Naive thymus-derived CD8-positive, alpha-beta T cell (primary cell): ENCODE measurements around the gene PITPNM3. TPM values are rescaled to one million over a fixed set of nuclear protein-coding genes. Genes with fewer than 3 reads are reported as not detected.

ENCODE experiments used
- ATAC-seq, 2 donors: fragments of 150-1000 bp; cut with Tn5 transposase in 1 of 2; sonication (Bioruptor Pico), chemical (Tn5 transposase) in 1 of 2; 1 replicate in 1 of 2; 2 replicates in 1 of 2; pipeline ENCODE4 v1.10.0; 2021; ENCODE audit warnings: mild to moderate bottlenecking in 2 of 2, moderate library complexity in 2 of 2
- POLR2A ChIA-PET: fragments of 350-600 bp; sonication (Branson Sonifier 250); formaldehyde crosslinking; loops from one replicate; lab custom pipeline; 2021; ENCODE audit warnings: antibody characterized with exemption; lab: Charles Lee
- DNase-seq, 10 donors: peaks; one replicate each; pipeline versions ENCODE4 v3.0.0 to v3.0.0-alpha.2; 2020 to 2022
- H3K27ac Mint-ChIP-seq, 10 donors: one replicate each; pipeline ENCODE4 v1.8.0; 2020 to 2022; ENCODE audit warnings: mild to moderate bottlenecking in 10 of 10, mixed read lengths in 10 of 10, moderate library complexity in 4 of 10, inconsistent platforms in 1 of 10
- H3K27me3 Mint-ChIP-seq, 5 donors: one replicate each; pipeline ENCODE4 v1.8.0; 2021 to 2022; ENCODE audit warnings: mixed read lengths in 5 of 5
- H3K36me3 Mint-ChIP-seq, 3 donors: one replicate each; pipeline ENCODE4 v1.8.0; 2020 to 2022; ENCODE audit warnings: mixed read lengths in 3 of 3, mild to moderate bottlenecking in 2 of 3, inconsistent platforms in 1 of 3
- H3K4me1 Mint-ChIP-seq, 4 donors: one replicate each; pipeline ENCODE4 v1.8.0; 2021 to 2022; ENCODE audit warnings: mixed read lengths in 4 of 4
- H3K4me3 Mint-ChIP-seq, 10 donors: one replicate each; pipeline ENCODE4 v1.8.0; 2020 to 2022; ENCODE audit warnings: mild to moderate bottlenecking in 10 of 10, mixed read lengths in 10 of 10, moderate library complexity in 6 of 10, inconsistent platforms in 1 of 10
- H3K9me3 Mint-ChIP-seq, 9 donors: one replicate each; pipeline ENCODE4 v1.8.0; 2020 to 2022; ENCODE audit warnings: mixed read lengths in 9 of 9, mild to moderate bottlenecking in 3 of 9, inconsistent platforms in 1 of 9, moderate library complexity in 1 of 9
- polyA plus RNA-seq, 3 donors: library from polyadenylated mRNA; unstranded; fragments of 300-500 nt; fragmentation: Illumina TruSeq; gene quantifications; one replicate each; pipeline ENCODE4 v1.2.3, GENCODE V29; 2021
- total RNA-seq, 8 experiments: library from RNA in 2 of 8; stranded (reverse) in 2 of 8; gene quantifications; one replicate each; pipeline ENCODE4 v1.2.3 and lab custom pipeline; 2021 to 2026

Gene PITPNM3
- total and polyA plus RNA-seq, 5 experiments from 2014 or later: 0.44 to 0.74 TPM; not detected in 3

DNA sequence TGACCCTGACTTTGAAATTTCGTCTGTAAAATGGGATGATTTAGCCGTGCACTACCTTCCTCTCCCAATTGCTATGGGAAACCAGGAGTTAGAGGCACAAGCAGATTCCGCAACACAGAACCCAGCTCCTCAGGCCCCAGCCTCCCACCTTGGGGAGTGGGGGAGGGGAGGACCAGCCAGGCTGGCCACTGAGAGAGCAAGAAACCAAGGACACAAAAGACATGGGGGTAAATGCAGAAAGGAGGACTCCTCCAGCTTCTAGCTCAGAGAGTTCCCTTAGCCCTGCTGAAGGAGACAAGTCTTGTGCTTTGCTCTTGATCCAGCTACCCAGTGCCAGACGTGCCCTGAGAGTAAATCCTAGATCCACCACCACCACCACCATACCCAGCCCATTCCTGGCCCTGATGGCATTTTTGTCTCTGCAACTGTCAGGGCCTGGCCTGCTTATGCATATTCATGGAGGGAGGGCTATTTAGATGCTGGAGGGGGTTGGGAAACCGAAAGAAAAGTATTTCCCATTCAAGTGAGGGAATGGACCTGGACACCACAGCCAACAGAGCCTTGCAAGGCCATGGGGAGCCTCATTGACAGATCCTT lies 25.9 kb downstream of the PITPNM3 start:
- ATAC-seq: no peak
- DNase-seq: no peak
- no peak overlapping the region for H3K27ac Mint-ChIP-seq
- no peaks in the 10 kb centered on the region for H3K4me1 Mint-ChIP-seq
- peaks cover 0 to 2% (median 0%) of the 10 kb centered on the region in 3 donors for H3K36me3 Mint-ChIP-seq
- POLR2A ChIA-PET: no interaction called here
- H3K4me3 Mint-ChIP-seq: no peak overlapping the region
- H3K27me3 Mint-ChIP-seq: peaks cover 1 to 16% (median 3%) of the 10 kb centered on the region in 5 donors
- no peaks in the 10 kb centered on the region for H3K9me3 Mint-ChIP-seq

- H3K27me3 Mint-ChIP-seq: peaks cover 0 to 8% (median 1%) of the 10 kb centered on the region in 5 donors
- no peak overlapping the region for H3K4me3 Mint-ChIP-seq
- ATAC-seq: no peak
- H3K4me1 Mint-ChIP-seq: no peaks in the 10 kb centered on the region
- no peak for DNase-seq
- H3K27ac Mint-ChIP-seq: no peak overlapping the region
- no peaks in the 10 kb centered on the region for H3K9me3 Mint-ChIP-seq
- POLR2A ChIA-PET: no interaction called here
- no peaks in the 10 kb centered on the region for H3K36me3 Mint-ChIP-seq
These were observed 27.8 kb downstream of the PITPNM3 start for GRCh38 chr17:6528557-6528956.

DNA sequence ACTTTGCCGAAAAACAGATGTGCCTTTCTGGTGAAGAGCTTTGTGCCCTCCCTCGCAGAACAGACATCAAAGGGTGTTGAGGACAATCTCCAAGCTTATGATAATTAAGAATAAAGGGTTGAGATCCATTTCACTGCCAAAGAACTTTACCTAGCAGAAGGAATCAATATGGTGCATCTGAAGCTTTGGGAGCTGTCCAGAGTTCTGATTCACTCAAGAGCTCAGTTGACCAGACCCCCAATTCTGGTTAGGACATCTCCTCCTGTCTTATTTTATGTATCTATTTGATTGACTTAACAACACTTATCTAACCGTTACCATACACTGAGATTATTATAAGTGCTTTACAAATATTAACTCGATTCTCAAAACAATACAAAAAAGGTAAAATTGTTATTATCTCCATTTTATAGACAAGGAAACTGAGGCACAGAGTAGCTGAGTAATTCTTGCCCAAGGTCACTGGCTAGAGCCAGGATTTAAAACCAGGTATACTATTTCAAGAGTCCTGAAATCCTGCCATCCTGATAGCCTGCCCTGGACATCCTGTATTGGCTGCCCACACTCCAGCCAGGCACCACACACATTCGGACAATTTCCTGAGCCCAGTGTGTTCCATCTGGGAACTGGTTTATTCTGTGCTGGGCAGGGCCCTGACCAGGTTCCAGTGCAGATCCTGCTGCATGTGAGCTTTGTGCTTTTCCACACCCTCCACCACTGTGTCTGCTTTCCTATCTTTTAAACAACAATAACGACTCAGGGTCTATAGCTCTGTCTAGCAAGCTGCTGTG lies 29.8 kb downstream of the PITPNM3 start:
- POLR2A ChIA-PET: no interaction called here
- no peak overlapping the region for H3K4me3 Mint-ChIP-seq
- H3K27me3 Mint-ChIP-seq: peaks cover 0 to 8% (median 0%) of the 10 kb centered on the region in 5 donors
- no peaks in the 10 kb centered on the region for H3K9me3 Mint-ChIP-seq
- H3K27ac Mint-ChIP-seq: no peak overlapping the region
- H3K4me1 Mint-ChIP-seq: no peaks in the 10 kb centered on the region
- H3K36me3 Mint-ChIP-seq: no peaks in the 10 kb centered on the region
- no peak for DNase-seq
- ATAC-seq: no peak

DNA sequence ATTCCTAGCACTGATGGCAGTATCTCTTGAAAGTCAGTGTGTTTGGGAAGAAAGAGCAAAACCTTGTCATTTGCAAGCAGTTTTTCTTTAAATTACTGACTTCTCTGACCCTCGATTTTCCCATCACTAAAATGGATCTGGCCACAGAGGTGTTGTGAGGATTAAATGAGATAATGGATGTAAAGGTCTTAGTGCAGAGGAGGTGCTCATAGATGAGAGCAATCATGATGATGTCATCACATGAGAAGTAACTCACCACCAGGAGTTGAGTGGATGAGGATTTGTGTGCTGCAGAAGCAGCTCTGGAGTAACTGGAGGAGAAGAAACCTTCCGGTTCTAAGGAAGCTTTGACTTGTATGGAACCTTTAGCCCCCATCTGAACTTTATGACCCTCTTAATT lies 30.6 kb downstream of the PITPNM3 start:
- Mint-ChIP-seq H3K4me1 (no peaks in the 10 kb centered on the region), H3K4me3 (no peak overlapping the region), H3K27ac (no peak overlapping the region), H3K36me3 (no peaks in the 10 kb centered on the region), H3K27me3 (peaks cover 0 to 8% (median 0%) of the 10 kb centered on the region in 5 donors), H3K9me3 (peaks cover 0 to under 1% (median 0%) of the 10 kb centered on the region in 9 donors)
- no peak for ATAC-seq
- DNase-seq: no peak
- POLR2A ChIA-PET: no interaction called here

- Mint-ChIP-seq H3K27ac (no peak overlapping the region), H3K27me3 (peaks cover 0 to 8% (median 0%) of the 10 kb centered on the region in 5 donors), H3K4me1 (no peaks in the 10 kb centered on the region), H3K4me3 (no peak overlapping the region), H3K36me3 (no peaks in the 10 kb centered on the region), H3K9me3 (peaks cover 0 to 2% (median 0%) of the 10 kb centered on the region in 9 donors)
- no peak for ATAC-seq
- no peak for DNase-seq
- POLR2A ChIA-PET: no interaction called here
These were observed 31.2 kb downstream of the PITPNM3 start for GRCh38 chr17:6525141-6525540.

GRCh38 chr17:6524520-6524919 lies 31.8 kb downstream of the PITPNM3 start:
- Mint-ChIP-seq H3K27ac (no peak overlapping the region), H3K36me3 (no peaks in the 10 kb centered on the region), H3K4me3 (no peak overlapping the region), H3K4me1 (no peaks in the 10 kb centered on the region), H3K27me3 (peaks cover 0 to 8% (median 0%) of the 10 kb centered on the region in 5 donors), H3K9me3 (peaks cover 0 to 2% (median 0%) of the 10 kb centered on the region in 9 donors)
- POLR2A ChIA-PET: no interaction called here
- DNase-seq: no peak
- no peak for ATAC-seq

DNA sequence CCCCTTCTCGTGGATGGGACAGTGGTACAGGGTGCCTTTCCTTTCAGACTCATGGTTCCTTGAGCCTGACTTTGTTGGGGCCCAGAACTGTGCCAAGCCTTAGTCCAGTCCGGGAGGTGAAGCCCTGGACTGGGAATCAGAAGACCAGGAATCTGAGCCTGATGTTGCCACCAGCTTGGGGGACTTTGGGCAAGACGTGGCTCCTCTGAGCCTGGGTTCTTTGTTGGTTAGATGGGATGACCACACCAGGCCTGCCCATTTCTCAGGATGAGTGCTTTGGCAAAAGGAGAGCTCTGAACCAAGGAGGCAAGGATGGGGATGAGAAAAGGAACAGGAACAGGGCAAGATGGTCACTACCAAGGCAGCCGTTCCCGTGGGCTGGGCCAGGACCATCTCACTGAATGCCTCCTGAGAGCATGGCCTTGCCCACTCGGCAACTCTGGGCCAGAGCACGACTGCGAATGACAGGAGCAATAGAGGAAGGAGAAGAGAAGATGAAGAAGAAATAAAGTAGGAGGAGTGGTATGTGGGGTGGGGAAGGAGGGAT lies 32.5 kb downstream of the PITPNM3 start:
- POLR2A ChIA-PET: no interaction called here
- Mint-ChIP-seq H3K27ac (no peak overlapping the region), H3K4me1 (no peaks in the 10 kb centered on the region), H3K36me3 (no peaks in the 10 kb centered on the region), H3K4me3 (no peak overlapping the region), H3K9me3 (peaks cover 0 to 2% (median 0%) of the 10 kb centered on the region in 9 donors), H3K27me3 (peaks cover 0 to 8% (median 0%) of the 10 kb centered on the region in 5 donors)
- ATAC-seq (no peak), DNase-seq (no peak)

GRCh38 chr17:6523330-6523729 lies 33.0 kb downstream of the PITPNM3 start:
- no peak for ATAC-seq

DNA sequence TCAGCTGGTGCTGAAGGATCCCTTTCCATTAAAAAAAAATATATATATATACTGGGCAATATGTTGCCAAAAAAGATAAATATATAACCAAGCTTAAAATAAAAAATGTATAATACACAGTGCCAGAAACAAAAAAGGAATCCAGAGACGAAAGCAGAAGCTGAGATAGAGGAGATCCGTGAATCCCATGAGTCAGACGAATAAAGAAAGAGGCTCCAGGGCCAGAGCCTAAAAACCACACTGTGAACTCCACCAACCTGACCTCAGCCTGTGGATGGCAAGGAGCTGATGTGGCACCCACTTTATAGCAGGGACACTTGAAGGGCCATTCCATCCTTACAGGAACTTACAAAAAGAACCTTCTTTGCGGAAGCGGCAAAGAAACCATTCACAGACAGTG lies 34.8 kb downstream of the PITPNM3 start:
- Mint-ChIP-seq H3K27ac (no peak overlapping the region), H3K27me3 (peaks cover 0 to 3% (median 0%) of the 10 kb centered on the region in 5 donors), H3K9me3 (peaks cover 0 to 2% (median 0%) of the 10 kb centered on the region in 9 donors), H3K36me3 (no peaks in the 10 kb centered on the region), H3K4me1 (no peaks in the 10 kb centered on the region), H3K4me3 (no peak overlapping the region)
- ATAC-seq (no peak), DNase-seq (no peak)
- POLR2A ChIA-PET: no interaction called here

More at GRCh38 chr17:6523330-6523729, 33.0 kb downstream of the PITPNM3 start:
- H3K36me3 Mint-ChIP-seq: no peaks in the 10 kb centered on the region
- POLR2A ChIA-PET: no interaction called here
- no peak overlapping the region for H3K4me3 Mint-ChIP-seq
- H3K9me3 Mint-ChIP-seq: peaks cover 0 to 2% (median 0%) of the 10 kb centered on the region in 9 donors
- H3K27me3 Mint-ChIP-seq: peaks cover 0 to 7% (median 0%) of the 10 kb centered on the region in 5 donors
- H3K27ac Mint-ChIP-seq: no peak overlapping the region
- no peak for DNase-seq
- H3K4me1 Mint-ChIP-seq: no peaks in the 10 kb centered on the region

DNA sequence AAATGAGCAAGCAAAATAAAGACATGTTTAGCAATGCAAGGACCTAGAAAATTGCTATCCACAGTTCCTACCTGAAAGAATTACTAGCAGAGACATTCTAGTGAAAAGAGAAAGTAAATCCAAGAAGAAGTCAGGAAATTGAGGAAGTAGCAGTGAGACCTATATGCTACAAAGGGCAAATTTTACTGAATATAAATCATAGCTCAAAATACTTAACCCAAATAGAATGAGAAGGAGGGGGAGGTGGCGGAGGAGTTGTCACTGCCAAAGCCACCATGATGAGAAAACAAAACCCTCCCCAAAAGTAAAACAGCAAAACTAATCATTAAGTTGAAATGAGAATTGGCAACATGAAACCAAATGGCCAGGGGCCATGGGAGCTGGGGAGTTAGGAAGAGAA lies 39.3 kb downstream of the PITPNM3 start:
- H3K36me3 Mint-ChIP-seq: no peaks in the 10 kb centered on the region
- POLR2A ChIA-PET: no interaction called here
- H3K4me1 Mint-ChIP-seq: no peaks in the 10 kb centered on the region
- peaks cover 0 to 3% (median 0%) of the 10 kb centered on the region in 9 donors for H3K9me3 Mint-ChIP-seq
- DNase-seq (no peak), ATAC-seq (no peak)
- H3K27ac Mint-ChIP-seq: no peak overlapping the region
- no peak overlapping the region for H3K4me3 Mint-ChIP-seq
- peaks cover 0 to 1% (median 0%) of the 10 kb centered on the region in 5 donors for H3K27me3 Mint-ChIP-seq

GRCh38 chr17:6514371-6514770 lies 42.0 kb downstream of the PITPNM3 start:
- H3K36me3 Mint-ChIP-seq: no peaks in the 10 kb centered on the region
- H3K4me3 Mint-ChIP-seq: no peak overlapping the region
- peaks cover 0 to 3% (median 0%) of the 10 kb centered on the region in 9 donors for H3K9me3 Mint-ChIP-seq
- peaks cover 0 to 4% (median 0%) of the 10 kb centered on the region in 5 donors for H3K27me3 Mint-ChIP-seq
- H3K4me1 Mint-ChIP-seq: no peaks in the 10 kb centered on the region
- H3K27ac Mint-ChIP-seq: no peak overlapping the region
- DNase-seq: no peak
- POLR2A ChIA-PET: no interaction called here
- no peak for ATAC-seq

GRCh38 chr17:6512552-6512951 lies 43.8 kb downstream of the PITPNM3 start:
- POLR2A ChIA-PET: no interaction called here
- peaks cover 0 to 8% (median 4%) of the 10 kb centered on the region in 5 donors for H3K27me3 Mint-ChIP-seq
- no peak overlapping the region for H3K27ac Mint-ChIP-seq
- H3K36me3 Mint-ChIP-seq: no peaks in the 10 kb centered on the region
- DNase-seq (no peak), ATAC-seq (no peak)
- no peaks in the 10 kb centered on the region for H3K4me1 Mint-ChIP-seq
- H3K9me3 Mint-ChIP-seq: peaks cover 0 to 3% (median 0%) of the 10 kb centered on the region in 9 donors
- H3K4me3 Mint-ChIP-seq: no peak overlapping the region

GRCh38 chr17:6510321-6510977 lies 45.9 kb downstream of the PITPNM3 start:
- Mint-ChIP-seq H3K4me3 (no peak overlapping the region), H3K36me3 (no peaks in the 10 kb centered on the region)
- ATAC-seq: no peak

More at GRCh38 chr17:6510321-6510977, 45.9 kb downstream of the PITPNM3 start:
- peaks cover 0 to 10% (median 5%) of the 10 kb centered on the region in 5 donors for H3K27me3 Mint-ChIP-seq
- POLR2A ChIA-PET: no interaction called here
- H3K27ac Mint-ChIP-seq: no peak overlapping the region
- no peaks in the 10 kb centered on the region for H3K9me3 Mint-ChIP-seq
- H3K4me1 Mint-ChIP-seq: no peaks in the 10 kb centered on the region
- DNase-seq: no peak
